Activated T-cell treated with anti-CD3 and anti-CD28 coated beads for 24 hours (primary cell): ENCODE measurements around the gene RTBDN.
"Not testable (repeated sequence)": the region's sequence is repeated elsewhere in the genome, so short reads cannot be mapped to it uniquely, and the experiment has no call there.

ENCODE experiments used
- DNase-seq: peaks from one replicate; pipeline ENCODE4 v3.0.0-alpha.2; 2020; ENCODE audit warnings: low read depth

The RTBDN gene

DNA sequence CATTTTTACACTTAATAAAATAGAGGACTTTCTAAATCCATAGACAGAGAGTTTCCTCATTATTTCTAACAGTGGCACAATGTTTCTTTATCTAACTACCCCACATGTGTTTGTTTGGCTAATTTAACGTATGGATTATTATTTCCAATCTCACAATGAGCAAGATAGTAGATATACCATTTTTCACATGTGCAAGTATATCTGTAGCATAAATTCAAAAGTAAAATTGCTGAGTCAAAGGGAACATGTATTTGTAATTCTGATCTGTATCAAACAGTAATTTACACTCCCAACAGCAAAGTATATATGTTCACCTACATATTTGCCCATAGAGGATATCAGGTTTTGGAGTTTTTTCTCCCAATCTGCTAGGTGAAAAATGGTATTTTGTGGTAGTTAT is 22.3 kb upstream of the RTBDN start:
- DNase-seq = no peak

DNA sequence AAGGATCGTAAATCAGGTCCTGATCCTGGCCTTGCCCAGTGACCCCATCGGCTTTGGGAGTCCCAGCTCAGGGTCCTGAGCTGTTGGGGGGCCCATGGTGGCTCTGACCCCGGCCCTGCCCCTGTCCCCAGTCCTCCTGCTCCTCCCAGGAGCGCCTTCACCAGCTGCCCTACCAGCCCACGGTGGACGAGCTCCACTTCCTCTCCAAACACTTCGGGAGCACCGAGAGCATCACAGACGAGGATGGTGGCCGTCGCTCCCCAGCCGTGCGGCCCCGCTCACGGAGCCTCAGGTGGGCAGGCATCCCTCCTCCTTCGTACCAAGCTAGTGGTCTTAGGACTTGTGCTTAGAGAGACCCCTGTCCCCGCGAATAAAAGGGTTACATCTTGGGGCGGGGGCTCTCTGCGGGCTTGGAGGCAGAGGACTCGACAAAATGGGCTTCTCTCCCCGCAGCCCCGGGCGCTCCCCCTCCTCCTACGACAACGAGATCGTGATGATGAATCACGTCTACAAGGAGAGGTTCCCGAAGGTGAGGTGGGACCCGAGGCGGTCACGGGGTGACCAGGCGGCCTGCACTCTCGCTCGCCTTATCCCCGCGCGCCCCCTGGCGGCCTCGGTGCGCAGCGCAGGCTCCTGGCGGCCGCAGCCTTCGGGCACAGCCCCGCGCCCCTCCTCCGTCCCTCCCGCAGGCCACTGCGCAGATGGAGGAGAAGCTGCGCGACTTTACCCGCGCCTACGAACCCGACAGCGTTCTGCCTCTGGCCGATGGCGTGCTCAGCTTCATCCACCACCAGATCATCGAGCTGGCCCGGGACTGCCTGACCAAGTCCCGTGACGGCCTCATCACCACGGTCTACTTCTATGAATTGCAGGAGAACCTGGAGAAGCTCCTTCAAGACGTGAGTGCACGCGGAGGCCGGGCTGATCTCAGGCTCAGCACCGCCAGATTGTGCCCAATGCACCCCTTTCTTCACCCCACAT is 13.1 kb upstream of the RTBDN start:
- DNase-seq = peak; percentile 82

DNA sequence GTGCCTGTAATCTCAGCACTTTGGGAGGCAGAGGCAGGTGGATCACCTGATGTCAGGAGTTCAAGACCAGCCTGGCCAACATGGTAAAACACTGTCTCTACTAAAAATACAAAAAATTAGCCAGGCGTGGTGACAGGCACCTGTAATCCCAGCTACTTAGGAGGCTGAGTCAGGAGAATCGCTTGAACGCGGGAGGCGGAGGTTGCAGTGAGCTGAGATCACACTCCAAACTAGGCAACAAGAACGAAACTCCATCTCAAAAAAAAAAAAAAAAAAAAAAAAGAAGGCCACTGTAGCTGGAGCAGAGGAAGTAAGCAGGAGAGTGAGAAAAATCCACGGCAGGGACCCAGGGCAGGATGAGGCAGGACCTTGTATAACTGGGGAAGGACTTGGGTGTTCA is 12.2 kb upstream of the RTBDN start:
- DNase-seq = not testable (repeated sequence)

DNA sequence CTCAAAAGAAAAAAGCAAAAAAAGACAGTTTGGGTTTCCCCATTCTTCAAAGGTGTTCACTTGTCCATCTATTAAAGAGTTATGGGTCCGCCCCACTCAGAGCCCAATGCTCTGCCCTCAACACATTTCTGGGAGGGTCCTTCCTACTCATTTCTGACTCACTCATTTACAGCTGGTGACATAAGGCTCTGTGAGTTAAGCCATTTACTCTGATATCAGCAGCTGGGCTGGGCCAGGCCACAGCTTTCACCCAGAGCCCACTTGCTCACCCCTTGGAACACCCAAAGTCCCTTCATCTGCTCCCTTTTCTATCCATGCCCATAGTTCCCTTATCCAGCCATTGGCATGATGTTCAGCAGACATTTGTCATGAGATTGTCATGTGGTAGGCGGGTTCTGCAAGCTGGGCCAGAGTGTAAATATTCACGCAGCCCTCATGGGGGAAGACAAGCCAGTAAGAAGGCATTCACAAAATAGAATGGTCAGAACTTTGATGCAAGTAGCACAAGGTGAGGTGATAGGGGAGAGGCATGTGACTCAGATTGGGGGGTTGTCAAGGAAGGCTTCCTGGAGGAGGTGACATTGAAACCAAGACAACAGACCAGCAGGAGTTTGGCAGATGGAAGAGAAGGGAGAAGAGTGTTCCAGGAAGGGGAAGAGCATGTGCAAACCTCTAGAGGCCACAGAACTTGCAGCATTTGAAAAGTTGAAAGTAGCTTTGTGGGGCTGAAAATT is 9.8 kb upstream of the RTBDN start:
- no peak for DNase-seq

DNA sequence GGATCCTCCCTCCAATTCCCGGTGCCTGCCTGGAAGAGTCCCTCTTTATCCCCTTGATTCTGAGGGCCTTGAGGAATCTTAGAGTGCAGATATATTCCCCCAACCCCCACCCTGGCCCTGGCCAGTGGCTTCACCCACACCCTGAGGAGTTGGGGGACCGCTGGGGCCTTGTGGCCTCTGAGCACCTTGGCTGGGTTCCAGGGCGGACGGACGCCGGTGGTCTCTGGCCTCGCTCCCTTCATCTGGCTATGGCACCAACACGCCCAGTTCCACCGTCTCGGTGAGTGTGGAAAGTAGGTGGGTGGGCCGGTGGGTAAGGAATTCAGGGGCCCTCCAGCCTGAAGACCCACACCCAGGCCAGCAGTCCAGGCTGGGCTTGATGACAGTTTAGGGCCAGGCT is 8.9 kb upstream of the RTBDN start:
- DNase-seq = no peak

DNA sequence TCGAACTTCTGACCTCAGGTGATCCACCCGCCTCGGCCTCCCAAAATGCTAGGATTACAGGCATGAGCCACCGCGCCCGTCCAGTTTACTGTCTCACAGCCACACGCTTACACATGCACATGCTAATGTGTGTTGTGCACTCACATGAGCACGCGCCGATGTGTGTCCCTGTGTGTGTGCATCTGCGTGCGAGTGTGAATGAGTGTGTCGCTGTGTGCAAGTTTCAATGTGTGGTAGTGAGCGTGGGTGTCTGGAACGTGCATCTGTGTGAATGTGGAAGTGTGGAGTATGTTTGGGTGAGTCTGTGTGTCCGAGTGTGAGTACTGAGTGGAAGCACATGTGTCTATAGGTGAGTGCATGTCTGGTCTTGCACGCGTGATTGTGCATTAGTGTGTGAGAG is 8.1 kb upstream of the RTBDN start:
- DNase-seq = no peak

DNA sequence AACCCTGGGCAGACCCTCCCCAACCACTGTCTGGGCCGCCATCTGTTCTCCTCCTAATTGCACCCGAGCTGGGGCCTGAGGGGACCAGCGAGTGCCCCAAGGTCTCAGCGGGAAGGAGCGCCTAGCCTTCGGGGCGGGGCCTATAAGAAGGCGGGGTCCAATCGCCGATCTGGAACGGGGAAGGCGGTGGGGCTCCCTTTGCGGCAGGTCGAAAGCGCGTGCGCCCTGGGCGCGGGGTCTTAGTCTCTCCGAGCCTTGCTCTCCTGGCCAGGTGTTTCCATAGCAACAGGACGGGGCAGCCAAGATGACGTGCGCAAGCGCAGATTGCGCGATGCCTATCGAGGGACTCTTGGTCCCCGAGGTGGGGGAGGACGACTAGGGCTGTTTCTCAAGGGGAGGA is 6.7 kb upstream of the RTBDN start:
- DNase-seq = no peak

DNA sequence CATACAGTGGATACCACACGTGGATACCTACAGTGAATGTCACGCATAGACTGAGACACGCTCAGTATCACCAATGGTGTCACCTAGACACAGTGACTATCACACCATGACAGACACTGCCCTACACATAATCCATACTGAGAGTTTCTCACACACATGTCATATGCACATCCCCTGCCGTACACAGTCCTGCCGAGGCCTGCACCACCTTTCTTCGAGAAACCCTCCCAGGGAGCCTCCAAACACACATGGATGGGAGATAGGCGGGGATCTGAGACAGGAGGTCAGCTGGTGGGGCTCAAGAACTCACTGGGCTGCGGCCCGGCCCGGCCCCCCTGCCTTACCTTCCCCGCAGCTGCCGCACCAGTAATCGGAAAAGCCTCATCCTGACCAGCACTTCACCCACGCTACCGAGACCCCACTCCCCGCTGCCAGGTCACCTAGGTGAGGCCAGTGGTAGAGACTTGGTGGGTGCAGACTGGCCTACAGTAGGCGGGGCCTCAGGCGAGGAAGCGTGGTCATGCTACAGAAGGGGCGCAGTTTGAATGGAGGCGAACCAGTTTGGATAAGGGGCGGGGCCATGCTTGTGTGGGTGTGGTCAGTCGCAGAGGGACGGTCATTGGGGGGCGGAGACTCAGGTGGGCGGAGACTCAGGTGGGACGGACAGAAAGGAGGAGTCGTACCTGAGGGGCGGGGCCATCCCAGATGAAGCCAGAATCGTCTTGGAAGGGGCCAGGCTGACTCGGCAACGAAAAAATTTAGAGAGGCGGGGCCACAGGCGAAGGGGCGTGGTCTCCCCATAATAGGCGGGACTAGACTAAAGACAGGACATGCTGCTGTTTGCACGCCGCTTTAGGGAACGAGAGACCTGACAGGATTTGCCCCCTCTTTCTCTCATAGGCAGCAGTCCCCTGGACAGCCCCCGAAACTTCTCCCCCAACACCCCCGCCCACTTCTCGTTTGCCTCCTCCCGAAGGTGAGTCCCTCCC is 6.0 kb upstream of the RTBDN start:
- peak; percentile 30 for DNase-seq

DNA sequence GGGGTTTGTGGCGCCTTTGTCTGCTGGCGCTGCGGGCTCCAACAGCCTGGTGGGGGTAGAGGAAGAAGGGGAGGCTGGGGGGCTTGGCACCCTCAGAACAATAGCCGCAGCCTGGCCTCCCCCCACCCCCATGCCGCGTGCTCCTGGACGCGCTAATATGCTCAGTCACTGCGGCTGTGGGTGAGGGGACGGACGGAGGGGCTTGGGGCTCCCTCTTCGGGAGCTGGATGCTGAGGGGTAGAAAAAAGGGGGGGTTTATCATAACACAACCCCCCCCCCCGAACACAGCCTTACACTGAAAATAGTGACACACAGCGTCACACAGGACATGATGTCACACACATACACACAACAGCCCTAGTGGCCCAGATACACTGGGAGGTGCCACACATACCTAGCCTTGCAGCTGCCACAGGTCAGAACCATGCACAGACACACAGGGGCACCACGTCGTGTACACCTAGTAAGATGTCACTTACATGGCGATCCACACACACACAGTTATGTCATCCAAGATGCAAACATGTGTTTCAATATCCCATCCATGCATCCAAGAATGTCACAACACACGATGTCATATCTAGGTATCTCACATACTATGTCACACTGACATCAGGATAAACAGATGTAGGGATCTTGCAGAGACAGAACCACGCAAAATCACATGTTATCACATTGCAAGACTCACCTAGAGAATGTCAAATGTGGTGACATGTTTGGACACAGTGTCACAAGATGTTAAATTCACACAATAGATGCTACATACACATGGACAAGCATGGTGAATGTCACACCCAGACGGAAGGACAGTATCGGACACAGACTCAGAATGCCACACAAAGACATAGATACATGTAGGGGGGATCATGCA is 4.7 kb upstream of the RTBDN start:
- DNase-seq = no peak

DNA sequence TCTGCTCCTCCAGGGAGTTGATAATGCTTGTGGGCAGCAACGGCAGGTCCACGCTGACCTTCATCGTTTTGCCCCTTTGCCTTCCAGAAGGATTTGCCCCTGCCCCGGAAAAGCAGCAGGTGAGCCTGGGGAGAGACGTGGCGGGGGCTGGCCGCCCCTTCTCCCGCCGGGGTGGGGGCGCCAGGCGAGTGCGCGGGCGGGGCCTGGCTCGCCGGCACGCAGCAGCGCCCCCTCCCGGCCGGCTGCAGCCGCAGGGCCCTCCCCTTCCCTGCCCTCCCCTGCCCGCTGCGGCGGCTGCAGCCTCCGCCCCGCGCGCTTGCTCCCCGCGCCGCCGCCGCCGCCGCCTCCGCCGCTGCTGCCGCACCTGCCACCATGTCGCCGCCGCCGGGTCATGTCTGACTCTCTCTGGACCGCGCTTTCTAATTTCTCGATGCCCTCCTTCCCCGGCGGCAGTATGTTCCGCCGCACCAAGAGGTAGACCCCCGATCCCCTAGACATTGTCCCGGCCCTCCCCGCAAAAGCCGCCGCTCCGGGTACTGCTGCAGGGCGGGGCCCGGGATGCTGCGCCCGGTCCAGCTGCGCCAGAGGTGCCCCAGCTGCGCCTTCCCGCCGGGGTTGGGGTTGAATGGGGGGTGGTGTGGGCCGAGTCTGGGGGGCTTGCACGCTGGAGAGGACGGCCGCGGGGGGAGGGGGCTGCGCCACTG is 4.0 kb upstream of the RTBDN start, which contains the start of gene MAST1:
Gene MAST1 (plus strand): TSS at position 334 of the 704 bp plus-strand sequence. CDS start 58 bp downstream, at position 392.
- DNase-seq = peak; percentile 30

DNA sequence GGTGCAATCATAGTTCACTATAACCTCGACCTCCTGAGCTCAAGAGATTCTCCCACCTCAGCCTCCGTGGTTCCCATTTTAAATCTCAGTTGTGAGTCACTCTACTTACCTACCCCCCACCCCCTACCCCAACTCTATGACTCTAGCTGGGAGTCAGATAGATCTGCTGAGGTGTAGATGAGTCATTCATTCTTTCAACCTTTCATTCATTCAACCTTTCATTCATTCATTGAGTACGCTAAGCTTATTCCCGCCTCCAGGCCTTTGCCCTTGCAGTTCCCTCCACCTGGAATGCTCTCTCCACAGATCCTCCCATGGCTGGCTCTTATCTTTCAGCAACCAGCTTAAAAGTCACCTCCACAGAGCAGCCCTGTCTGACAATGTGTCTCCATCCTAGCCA is 2.8 kb upstream of the RTBDN start:
- DNase-seq = no peak

DNA sequence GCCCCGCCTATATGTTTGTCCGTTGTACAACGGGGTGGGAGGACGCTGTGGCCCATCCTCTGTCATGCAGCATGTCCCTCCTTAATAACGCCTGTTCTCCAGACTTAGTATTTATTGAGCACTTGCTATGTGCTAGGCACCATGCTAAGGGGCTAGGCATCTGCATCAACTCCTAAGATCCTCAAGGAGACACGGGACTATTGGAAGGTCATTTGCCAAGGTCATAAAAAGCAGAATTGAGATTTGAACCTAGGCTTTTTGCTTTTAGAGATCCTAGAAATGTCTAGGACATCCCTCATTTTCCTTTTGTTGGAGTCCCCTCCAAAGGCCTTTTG is 2.1 kb upstream of the RTBDN start:
- DNase-seq = no peak

DNA sequence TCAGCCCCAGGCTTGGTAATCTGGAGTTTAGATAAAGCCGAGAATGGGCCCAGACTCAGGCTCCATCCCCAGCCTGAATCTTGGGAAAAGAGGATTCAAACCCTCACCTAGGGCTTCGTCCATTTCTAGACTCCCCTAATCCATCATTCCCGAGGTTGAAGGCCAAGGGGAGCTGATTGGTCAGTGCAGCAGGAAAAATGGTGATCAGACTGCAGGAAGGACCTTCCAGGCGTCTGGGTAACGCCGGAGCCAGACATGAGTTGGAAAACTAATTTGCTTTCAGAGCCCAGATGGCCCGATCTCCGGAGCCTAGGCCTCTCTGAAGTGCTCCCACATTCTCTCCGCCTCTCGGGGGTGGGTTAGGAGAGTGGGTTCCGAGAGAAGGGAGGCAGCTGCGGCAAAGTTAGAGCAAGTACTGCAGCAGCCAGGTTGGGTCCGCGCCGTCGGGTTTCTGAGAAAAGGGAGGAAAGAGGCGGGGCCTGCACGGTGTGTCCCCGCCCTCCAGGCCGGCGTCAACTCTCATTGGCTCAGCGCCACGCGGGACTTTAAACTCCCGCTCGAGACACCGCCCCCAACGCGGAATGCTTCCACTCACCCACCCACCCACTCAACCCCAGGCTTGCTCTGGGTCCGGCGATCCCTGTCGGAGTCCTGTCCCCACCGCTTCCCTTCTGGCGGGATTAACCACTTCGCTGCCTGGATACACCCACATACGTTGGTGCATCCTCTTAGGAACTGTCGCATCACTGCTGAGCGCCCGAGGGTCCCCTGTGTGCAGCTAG is 788 bp upstream of the RTBDN start:
- no peak for DNase-seq

DNA sequence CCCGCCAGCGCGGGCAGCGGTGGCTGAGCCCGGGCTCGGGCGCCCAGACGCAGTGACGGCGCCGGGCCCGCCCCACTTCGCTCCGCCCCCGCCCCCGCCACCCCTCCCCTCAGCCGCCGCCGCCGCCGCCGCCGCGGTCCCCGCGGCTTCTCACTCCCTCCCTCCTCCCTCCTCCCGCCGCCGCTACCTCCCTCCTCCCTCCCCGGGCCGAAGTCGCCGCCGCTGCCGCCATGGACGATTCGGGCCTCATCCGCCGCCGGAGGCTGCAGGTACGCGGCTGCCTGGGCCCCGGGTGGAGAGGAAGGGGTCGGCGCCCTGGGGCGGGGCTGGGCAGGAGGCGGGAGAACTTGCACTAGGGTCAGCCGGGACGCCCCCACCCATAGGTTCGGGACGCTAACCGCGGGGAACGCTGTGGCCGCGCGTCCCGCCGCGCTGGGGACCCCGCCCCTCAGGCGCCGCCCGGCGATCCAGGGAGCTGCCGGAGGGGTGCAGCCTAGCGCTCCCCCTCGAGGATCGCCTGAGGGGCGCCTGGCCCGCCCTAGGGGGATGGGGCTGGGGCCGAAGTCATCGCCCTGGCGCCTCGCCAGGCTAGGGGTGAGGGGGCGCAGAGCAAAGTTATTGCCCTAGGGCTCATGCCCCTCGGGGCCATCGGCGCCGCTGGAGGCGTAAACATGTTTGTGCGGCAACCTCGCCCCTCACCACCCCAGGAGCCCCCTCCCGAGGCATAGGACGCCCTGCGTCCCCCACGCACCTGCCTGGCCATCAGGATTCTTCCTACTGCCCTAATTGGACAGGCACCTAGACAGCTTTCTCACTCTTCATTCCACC is 427 bp downstream of the RTBDN start:
- DNase-seq = no peak

DNA sequence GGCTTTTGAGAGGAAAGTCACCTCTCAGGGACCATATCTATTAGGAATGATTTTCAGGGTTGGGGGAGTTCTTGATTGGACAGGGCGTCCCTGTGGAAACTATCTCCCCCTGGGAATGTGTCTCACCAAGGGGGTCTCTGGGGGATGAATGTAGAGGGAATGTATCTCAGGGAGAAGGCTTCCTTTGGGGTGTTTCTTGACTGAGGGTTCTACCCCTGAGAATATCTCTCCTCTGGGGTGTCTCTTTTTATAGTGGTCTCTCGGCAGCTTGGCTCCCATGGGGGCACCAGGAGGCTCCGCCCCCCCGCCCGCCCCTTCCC is 1.0 kb downstream of the RTBDN start:
- DNase-seq = no peak

DNA sequence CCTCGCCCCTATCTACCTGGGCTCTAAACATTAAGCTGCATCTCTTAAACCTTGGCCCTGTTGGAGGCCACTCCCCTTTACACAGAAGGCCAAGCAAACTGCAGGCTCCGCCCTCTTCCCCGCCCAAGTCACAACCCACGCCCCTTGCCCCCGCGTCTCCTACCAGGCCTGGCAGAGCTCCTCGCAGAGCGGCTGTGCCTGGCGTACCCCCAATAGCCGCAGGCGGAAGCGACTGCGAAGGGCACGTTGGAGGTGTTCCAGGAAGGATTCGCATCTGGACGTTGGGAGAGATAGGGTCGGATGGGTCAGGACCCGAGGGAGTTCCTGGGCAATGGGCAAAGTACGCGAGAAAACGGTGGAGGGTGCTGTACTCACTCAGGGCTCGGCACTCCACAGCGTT is 5.9 kb downstream of the RTBDN start:
- no peak for DNase-seq

DNA sequence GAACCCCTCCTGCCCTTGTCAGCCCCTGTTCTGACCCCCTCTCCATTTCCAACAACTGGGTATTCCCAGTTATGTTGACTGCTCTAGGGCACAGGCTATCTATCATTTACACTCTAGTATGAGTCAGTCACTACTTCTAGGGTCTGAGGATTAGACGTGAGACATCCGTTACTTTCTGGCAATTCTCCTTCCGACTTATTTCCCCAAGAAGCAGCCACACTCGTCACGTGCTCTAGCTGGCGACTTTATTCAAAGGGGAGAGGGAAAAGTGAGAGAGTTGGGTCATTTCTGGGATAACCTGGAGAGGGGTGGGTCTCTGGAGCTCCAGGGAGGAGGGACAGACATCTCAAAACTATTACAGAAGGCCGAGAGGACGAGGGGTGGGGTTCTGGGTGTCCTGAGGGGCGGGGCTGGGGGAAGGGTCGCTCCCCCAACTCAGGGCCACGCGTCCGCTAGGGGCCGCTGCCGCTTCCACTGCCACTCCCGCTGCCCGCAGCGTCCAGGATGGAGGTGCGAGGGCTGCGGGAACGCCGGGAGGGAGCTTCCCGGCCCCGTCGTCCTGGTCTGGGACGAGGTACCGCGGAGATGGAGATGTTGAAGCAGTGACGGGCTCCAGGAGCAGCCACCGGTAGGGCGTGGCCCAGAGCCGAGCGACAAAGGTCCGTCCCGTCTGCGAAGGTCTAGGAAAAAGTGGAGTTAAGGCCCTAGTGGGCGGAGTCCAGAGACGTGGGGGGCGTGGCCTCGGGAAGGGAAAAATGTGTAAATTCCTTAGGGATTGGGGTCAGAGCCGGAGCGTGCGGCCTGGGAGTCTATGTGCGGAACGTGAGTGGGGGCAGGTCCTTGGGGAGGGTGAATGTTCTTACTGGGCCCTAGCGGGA is 8.9 kb downstream of the RTBDN start:
- no peak for DNase-seq

DNA sequence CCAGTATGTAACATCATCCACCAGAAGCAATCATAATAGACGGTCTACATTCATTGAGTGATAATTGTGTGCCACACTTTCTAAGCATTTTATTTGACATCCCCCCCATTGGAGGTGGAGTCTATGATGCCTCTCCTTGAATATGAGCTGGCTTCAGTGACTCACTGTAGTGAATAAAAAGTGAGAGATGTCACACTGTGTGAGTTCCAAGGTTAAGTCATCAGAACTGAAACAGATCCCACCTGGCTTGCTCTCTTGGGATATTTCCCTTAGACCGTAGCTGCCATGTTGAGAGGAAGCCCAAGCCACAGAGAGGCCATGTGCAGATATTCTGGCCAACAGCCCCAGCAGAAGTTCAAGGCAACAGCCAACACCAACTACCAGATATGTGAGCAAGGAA is 12.6 kb downstream of the RTBDN start:
- DNase-seq = no peak
